K562 (cell line): ENCODE results near the gene PTTG1IP. TPM values are rescaled to one million over a fixed set of nuclear protein-coding genes. Genes with fewer than 3 reads are reported as not detected.

ENCODE experiments used
- CREB1 ChIP-seq, 2 experiments: sonication (generic) in 1 of 2; formaldehyde crosslinking in 1 of 2; IDR thresholded peaks; 2 replicates each; pipeline versions ENCODE4 v1.6.1 to v1.8.0; 2012 to 2022; ENCODE audit warnings: inconsistent platforms in 1 of 2, mild to moderate bottlenecking in 1 of 2, missing genetic modification reagents in 1 of 2, moderate library complexity in 1 of 2
- DIDO1 ChIP-seq: fragments of 450-650 bp; IDR thresholded peaks from 2 replicates; pipeline ENCODE4 v1.6.1; 2016; ENCODE audit warnings: low read depth, missing biosample characterization, missing genetic modification characterization
- ILF3 ChIP-seq: fragments of 450-650 bp; IDR thresholded peaks from 2 replicates; pipeline ENCODE4 v1.6.1; 2018; ENCODE audit warnings: antibody characterized with exemption, mild to moderate bottlenecking, moderate library complexity, borderline replicate concordance
- MTA2 ChIP-seq: fragments of 450-650 bp; IDR thresholded peaks from 2 replicates; pipeline ENCODE4 v1.6.1; 2016; ENCODE audit warnings: low read depth
- SAFB ChIP-seq: fragments of 200-400 bp; formaldehyde crosslinking; IDR thresholded peaks from 2 replicates; pipeline ENCODE4 v1.6.1; 2017; ENCODE audit warnings: low read depth, low read length, borderline replicate concordance
- SREBF1 ChIP-seq: fragments of 150-350 bp; IDR thresholded peaks from 2 replicates; pipeline ENCODE4 v1.6.1; 2014; ENCODE audit warnings: antibody characterized with exemption, low read depth, low read length, borderline replicate concordance
- TOE1 ChIP-seq, 2 experiments: fragments of 450-650 bp in 1 of 2; sonication (generic) in 1 of 2; formaldehyde crosslinking in 1 of 2; IDR thresholded peaks; 2 replicates each; pipeline versions ENCODE4 v1.7.1 to v1.8.0; 2016 to 2022; ENCODE audit warnings: borderline replicate concordance in 2 of 2, mild to moderate bottlenecking in 2 of 2, antibody characterized with exemption in 1 of 2, inconsistent platforms in 1 of 2, low read depth in 1 of 2, missing genetic modification reagents in 1 of 2, moderate library complexity in 1 of 2
- ZNF184 ChIP-seq: sonication (generic); formaldehyde crosslinking; IDR thresholded peaks from 2 replicates; pipeline ENCODE4 v1.5.0; 2020; ENCODE audit warnings: missing genetic modification reagents
- ZNF436 ChIP-seq: fragments of 250-450, 450-650 bp; sonication (Bioruptor Pico); formaldehyde crosslinking; IDR thresholded peaks from 2 replicates; pipeline ENCODE4 v1.7.0; 2020; ENCODE audit warnings: mild to moderate bottlenecking
- ZNF785 ChIP-seq: fragments of 250-450 bp; sonication (Bioruptor Pico); IDR thresholded peaks from 2 replicates; pipeline ENCODE4 v1.4.0; 2020; ENCODE audit warnings: mild to moderate bottlenecking
- polyA plus RNA-seq, 8 experiments: library from polyadenylated mRNA; depleted of rRNA in 4 of 8; stranded (reverse) in 5 of 8; unstranded in 3 of 8; fragments of >200 nt; fragmentation: Nextera tagmentation in 2 of 8; fragmentation: Illumina TruSeq in 1 of 8; extraction: Ambion mirVana in 2 of 8; extraction: Trizol in 1 of 8; gene quantifications; 2 replicates each; pipeline versions ENCODE4 v1.2.1 to v1.2.3, GENCODE V29; 2011 to 2014; ENCODE audit warnings: inconsistent platforms in 1 of 8, missing spikeins in 1 of 8
- total RNA-seq, 7 experiments: library from RNA; depleted of rRNA in 6 of 7; stranded (reverse); fragments of >200 nt in 6 of 7; fragmentation: Illumina TruSeq in 2 of 7; extraction: Trizol in 2 of 7; gene quantifications; 2 replicates each; pipeline versions ENCODE4 v1.2.1 to v1.2.3, GENCODE V29; 2011 to 2021; ENCODE audit warnings: low replicate concordance in 1 of 7
- TF ChIP-seq, protein P1 (sequence below): fragments of 200-800 bp; sonication (Bioruptor generic); IDR thresholded peaks from 2 replicates; pipeline ENCODE4 v1.6.1; 2017; ENCODE audit warnings: missing genetic modification characterization, missing compliant biosample characterization
- TF ChIP-seq, protein P2 (sequence below), 2 experiments: fragments of 250-450 bp in 1 of 2; fragments of 450-650 bp in 1 of 2; sonication (Bioruptor Pico) in 1 of 2; IDR thresholded peaks; 2 replicates each; pipeline versions ENCODE4 v1.6.1 to v1.8.0; 2016 to 2021; ENCODE audit warnings: mild to moderate bottlenecking in 2 of 2, moderate library complexity in 2 of 2, missing compliant biosample characterization in 1 of 2, missing genetic modification characterization in 1 of 2
- TF ChIP-seq, protein P3 (sequence below): fragments of 450-650 bp; IDR thresholded peaks from 2 replicates; pipeline ENCODE4 v1.6.1; 2016
- TF ChIP-seq, protein P4 (sequence below), 2 experiments: fragments of 200-800 bp in 1 of 2; sonication (Bioruptor generic) in 1 of 2; sonication (generic) in 1 of 2; formaldehyde crosslinking in 1 of 2; IDR thresholded peaks in 1 of 2; conservative IDR thresholded peaks in 1 of 2; 2 replicates each; pipeline versions ENCODE4 v1.5.0 to v1.6.1; 2016 to 2020; ENCODE audit warnings: missing compliant biosample characterization in 1 of 2, missing genetic modification characterization in 1 of 2, missing genetic modification reagents in 1 of 2
- TF ChIP-seq, protein P5 (sequence below): sonication (generic); formaldehyde crosslinking; IDR thresholded peaks from 2 replicates; pipeline ENCODE4 v1.8.0; 2023; ENCODE audit warnings: mild to moderate bottlenecking, missing genetic modification reagents

The PTTG1IP gene
- total and polyA plus RNA-seq, 9 of the 15 experiments (the other 6 are each of a cell fraction or from before 2014, with no cell fraction given): 5.0 to 99.3 (median 82.4) TPM

DNA sequence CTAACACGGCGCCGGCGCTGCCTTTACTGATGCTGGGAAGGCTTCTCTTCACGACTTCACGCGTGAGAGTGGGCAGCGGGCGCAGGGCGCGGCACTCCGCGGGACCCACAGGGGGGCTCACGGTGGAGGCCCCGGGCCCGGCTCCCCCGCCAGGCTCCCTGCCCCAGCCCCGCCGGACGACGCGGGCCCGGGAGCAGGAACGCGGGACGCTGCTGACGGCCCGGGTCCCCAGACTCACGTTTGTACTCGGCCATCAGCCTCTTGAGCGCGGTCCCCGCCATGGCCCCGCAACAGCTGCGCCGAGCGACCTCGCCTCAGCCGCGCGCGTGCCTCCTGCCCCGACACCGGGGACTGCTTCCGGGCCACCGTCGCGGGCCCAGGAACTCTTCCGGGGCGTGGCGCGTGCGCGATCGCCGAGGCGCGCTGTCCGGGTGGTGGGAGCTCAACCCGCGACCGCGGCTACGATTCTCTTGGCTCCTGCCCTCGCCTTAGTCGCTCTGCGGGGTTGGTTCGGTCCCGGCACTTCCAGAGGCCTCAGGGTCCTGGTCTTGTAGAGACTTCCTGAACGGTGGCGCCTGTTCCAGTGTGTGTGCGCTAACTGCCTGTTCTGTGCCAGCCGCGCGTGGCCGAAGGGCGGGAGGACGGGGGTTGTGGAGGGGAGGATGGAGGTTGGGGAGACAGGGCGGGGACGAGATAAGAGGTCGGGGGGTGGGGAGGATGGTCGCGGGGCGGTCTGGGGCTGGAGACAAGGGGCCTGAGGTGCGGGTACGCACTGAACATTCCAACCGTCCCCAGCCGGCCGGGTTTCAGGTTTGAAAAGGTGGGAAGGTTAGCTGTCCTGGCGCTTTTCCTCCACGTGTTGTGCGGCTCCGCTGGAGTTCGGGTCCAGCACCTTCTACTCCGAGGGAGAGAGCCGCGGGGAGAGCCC is 71.8 kb downstream of the PTTG1IP start, which contains the start of gene UBE2G2 (continued):
- TF ChIP-seq, protein P1, sequence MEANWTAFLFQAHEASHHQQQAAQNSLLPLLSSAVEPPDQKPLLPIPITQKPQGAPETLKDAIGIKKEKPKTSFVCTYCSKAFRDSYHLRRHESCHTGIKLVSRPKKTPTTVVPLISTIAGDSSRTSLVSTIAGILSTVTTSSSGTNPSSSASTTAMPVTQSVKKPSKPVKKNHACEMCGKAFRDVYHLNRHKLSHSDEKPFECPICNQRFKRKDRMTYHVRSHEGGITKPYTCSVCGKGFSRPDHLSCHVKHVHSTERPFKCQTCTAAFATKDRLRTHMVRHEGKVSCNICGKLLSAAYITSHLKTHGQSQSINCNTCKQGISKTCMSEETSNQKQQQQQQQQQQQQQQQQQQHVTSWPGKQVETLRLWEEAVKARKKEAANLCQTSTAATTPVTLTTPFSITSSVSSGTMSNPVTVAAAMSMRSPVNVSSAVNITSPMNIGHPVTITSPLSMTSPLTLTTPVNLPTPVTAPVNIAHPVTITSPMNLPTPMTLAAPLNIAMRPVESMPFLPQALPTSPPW (CRISPR knock-in tag): peak; percentile 74
- TF ChIP-seq SREBF1: peak; percentile 82
- TF ChIP-seq, protein P2, sequence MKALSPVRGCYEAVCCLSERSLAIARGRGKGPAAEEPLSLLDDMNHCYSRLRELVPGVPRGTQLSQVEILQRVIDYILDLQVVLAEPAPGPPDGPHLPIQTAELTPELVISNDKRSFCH (CRISPR knock-in tag; IDR thresholded peaks at IDR 0.05): no peak
- TF ChIP-seq, protein P2 (tag; IDR thresholded peaks at IDR 0.05): peak; percentile 91
- TF ChIP-seq, protein P3, sequence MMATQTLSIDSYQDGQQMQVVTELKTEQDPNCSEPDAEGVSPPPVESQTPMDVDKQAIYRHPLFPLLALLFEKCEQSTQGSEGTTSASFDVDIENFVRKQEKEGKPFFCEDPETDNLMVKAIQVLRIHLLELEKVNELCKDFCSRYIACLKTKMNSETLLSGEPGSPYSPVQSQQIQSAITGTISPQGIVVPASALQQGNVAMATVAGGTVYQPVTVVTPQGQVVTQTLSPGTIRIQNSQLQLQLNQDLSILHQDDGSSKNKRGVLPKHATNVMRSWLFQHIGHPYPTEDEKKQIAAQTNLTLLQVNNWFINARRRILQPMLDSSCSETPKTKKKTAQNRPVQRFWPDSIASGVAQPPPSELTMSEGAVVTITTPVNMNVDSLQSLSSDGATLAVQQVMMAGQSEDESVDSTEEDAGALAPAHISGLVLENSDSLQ: peak; percentile 42; the same call in 1 of the 2 replicates
- peak; percentile 82 for TF ChIP-seq DIDO1
- no peak for TF ChIP-seq TOE1 (IDR thresholded peaks at IDR 0.05; ENCODE audit: borderline replicate concordance)
- TF ChIP-seq TOE1 (CRISPR knock-in tag; IDR thresholded peaks at IDR 0.05; ENCODE audit: borderline replicate concordance, low read depth): no peak
- TF ChIP-seq, protein P4, sequence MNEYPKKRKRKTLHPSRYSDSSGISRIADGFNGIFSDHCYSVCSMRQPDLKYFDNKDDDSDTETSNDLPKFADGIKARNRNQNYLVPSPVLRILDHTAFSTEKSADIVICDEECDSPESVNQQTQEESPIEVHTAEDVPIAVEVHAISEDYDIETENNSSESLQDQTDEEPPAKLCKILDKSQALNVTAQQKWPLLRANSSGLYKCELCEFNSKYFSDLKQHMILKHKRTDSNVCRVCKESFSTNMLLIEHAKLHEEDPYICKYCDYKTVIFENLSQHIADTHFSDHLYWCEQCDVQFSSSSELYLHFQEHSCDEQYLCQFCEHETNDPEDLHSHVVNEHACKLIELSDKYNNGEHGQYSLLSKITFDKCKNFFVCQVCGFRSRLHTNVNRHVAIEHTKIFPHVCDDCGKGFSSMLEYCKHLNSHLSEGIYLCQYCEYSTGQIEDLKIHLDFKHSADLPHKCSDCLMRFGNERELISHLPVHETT (CRISPR knock-in tag; conservative IDR thresholded peaks at IDR 0.05 in 1 of 2, IDR thresholded peaks at IDR 0.05 in 1 of 2): 0 out of 4 replicates have a peak, but pooled peaks of 1 of the 2 experiments have one; percentile 42
- TF ChIP-seq ZNF436 (CRISPR knock-in tag): no peak
- TF ChIP-seq ILF3: peak; percentile 75; the same call in 1 of the 2 replicates
- TF ChIP-seq ZNF785 (CRISPR knock-in tag): no peak
- TF ChIP-seq MTA2: peak; percentile 78
- 0 out of 2 replicates have a peak, but pooled peaks have one; percentile 16 for TF ChIP-seq CREB1 (IDR thresholded peaks at IDR 0.05)
- peak; percentile 55 for TF ChIP-seq CREB1 (CRISPR knock-in tag; IDR thresholded peaks at IDR 0.05)
- peak; percentile 59; the same call in 1 of the 2 replicates for TF ChIP-seq SAFB
- TF ChIP-seq, protein P5, sequence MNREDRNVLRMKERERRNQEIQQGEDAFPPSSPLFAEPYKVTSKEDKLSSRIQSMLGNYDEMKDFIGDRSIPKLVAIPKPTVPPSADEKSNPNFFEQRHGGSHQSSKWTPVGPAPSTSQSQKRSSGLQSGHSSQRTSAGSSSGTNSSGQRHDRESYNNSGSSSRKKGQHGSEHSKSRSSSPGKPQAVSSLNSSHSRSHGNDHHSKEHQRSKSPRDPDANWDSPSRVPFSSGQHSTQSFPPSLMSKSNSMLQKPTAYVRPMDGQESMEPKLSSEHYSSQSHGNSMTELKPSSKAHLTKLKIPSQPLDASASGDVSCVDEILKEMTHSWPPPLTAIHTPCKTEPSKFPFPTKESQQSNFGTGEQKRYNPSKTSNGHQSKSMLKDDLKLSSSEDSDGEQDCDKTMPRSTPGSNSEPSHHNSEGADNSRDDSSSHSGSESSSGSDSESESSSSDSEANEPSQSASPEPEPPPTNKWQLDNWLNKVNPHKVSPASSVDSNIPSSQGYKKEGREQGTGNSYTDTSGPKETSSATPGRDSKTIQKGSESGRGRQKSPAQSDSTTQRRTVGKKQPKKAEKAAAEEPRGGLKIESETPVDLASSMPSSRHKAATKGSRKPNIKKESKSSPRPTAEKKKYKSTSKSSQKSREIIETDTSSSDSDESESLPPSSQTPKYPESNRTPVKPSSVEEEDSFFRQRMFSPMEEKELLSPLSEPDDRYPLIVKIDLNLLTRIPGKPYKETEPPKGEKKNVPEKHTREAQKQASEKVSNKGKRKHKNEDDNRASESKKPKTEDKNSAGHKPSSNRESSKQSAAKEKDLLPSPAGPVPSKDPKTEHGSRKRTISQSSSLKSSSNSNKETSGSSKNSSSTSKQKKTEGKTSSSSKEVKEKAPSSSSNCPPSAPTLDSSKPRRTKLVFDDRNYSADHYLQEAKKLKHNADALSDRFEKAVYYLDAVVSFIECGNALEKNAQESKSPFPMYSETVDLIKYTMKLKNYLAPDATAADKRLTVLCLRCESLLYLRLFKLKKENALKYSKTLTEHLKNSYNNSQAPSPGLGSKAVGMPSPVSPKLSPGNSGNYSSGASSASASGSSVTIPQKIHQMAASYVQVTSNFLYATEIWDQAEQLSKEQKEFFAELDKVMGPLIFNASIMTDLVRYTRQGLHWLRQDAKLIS: peak; percentile 48; the same call in 1 of the 2 replicates
- no peak for TF ChIP-seq ZNF184 (CRISPR knock-in tag)
